Measurements from ENCODE around the gene ITPKB. TPM values are rescaled to one million over a fixed set of nuclear protein-coding genes. Genes with fewer than 3 reads are reported as not detected.

The ITPKB gene
- total and polyA plus RNA-seq, 2 of the 13 experiments (the other 11 are each of a cell fraction or from before 2014, with no cell fraction given): not detected

- no peak for TF ChIP-seq ZBTB49 (CRISPR knock-in tag; IDR thresholded peaks at IDR 0.05; ENCODE audit: borderline replicate concordance)
- TF ChIP-seq AHR (CRISPR knock-in tag; IDR thresholded peaks at IDR 0.05): no peak
- no peak for TF ChIP-seq ZNF616 (CRISPR knock-in tag; IDR thresholded peaks at IDR 0.05; ENCODE audit: low read depth)
- no peak for TF ChIP-seq ZNF724P (CRISPR knock-in tag; IDR thresholded peaks at IDR 0.05; ENCODE audit: borderline replicate concordance)
- no peak for TF ChIP-seq ZKSCAN8 (CRISPR knock-in tag; IDR thresholded peaks at IDR 0.05; ENCODE audit: borderline replicate concordance)
Measured at GRCh38 chr1:226678701-226679100, 60.4 kb downstream of the ITPKB start (continued).

- Histone ChIP-seq H3K79me2 (ENCODE audit: insufficient read depth, low read length) (no peaks in the 10 kb centered on the region), H3K9ac (ENCODE audit: insufficient read depth, low read depth, low read length) (no peak overlapping the region), H3K4me2 (ENCODE audit: low read depth, low read length) (no peak overlapping the region), H3K4me1 (ENCODE audit: insufficient read depth, low read length) (peaks cover 5% of the 10 kb centered on the region; the same call in 1 of the 2 replicates), H2AFZ (ENCODE audit: low read length) (no peak overlapping the region), H3K27me3 (ENCODE audit: control insufficient read depth in 1 of 2, insufficient read depth in 2 of 2, low read length in 2 of 2) (peaks cover 6 to 65% of the 10 kb centered on the region in 2 experiments), H3K36me3 (replicated peaks in 1 of 2; ENCODE audit: control insufficient read depth in 1 of 2, insufficient read depth in 2 of 2, low read length in 2 of 2) (no peaks in the 10 kb centered on the region), H3K9me3 (ENCODE audit: low read length) (no peaks in the 10 kb centered on the region), H4K20me1 (ENCODE audit: insufficient read depth, low read length) (no peaks in the 10 kb centered on the region), H3K4me3 (replicated peaks in 1 of 3; ENCODE audit: insufficient read depth in 1 of 3, low read depth in 2 of 3, low read length in 3 of 3) (no peak overlapping the region), H3K27ac (ENCODE audit: extremely low read length, insufficient read depth, low read length) (no peak overlapping the region)
- no peak for ATAC-seq
- ChIA-PET POLR2A (no interaction called here), CTCF (ENCODE audit: low intra/inter-chr PET ratio, low total read pairs) (no interaction called here)
- in situ Hi-C loops (cut with HindIII; ENCODE audit: extremely low pct_ligation_motif_present, low pct_unique_long_range_greater_than_20kb): no loop called here
- no TSS peak for BruUV-seq (replicated peaks)
- DNase-seq (ENCODE audit: low spot score): no peak
- no peak for FAIRE-seq
- intact Hi-C loops (cut with micrococcal nuclease; ENCODE audit: unreplicated experiment): no loop called here
- TF ChIP-seq ISX (CRISPR knock-in tag; conservative IDR thresholded peaks at IDR 0.05) (no peak), MAFK (conservative IDR thresholded peaks at IDR 0.05 in 1 of 2, IDR thresholded peaks at IDR 0.05 in 1 of 2; ENCODE audit: low read length in 2 of 2) (no peak), ZBTB21 (CRISPR knock-in tag; IDR thresholded peaks at IDR 0.05) (no peak), ZFP36L2 (CRISPR knock-in tag; IDR thresholded peaks at IDR 0.05) (no peak), SP1 (IDR thresholded peaks at IDR 0.05) (no peak), SP1 (CRISPR knock-in tag; IDR thresholded peaks at IDR 0.05) (no peak), AGO1 (IDR thresholded peaks at IDR 0.05; ENCODE audit: low read depth, low read length, poor library complexity, severe bottlenecking) (no peak), AFF4 (CRISPR knock-in tag; IDR thresholded peaks at IDR 0.05) (no peak), ZBTB34 (CRISPR knock-in tag; IDR thresholded peaks at IDR 0.05) (no peak), NKX3-1 (CRISPR knock-in tag; IDR thresholded peaks at IDR 0.05) (no peak), ZNF558 (CRISPR knock-in tag; IDR thresholded peaks at IDR 0.05; ENCODE audit: borderline replicate concordance) (no peak)
- 0% methylated on average over 1 of the region's 2 CpGs for WGBS (ENCODE audit: low lambda C conversion rate)
Measured at GRCh38 chr1:226678251-226678650, 60.8 kb downstream of the ITPKB start.
